ENCODE results near the gene DPP6.

GRCh38 chr7:154652564-154652963, 600.4 kb downstream of the DPP6 start:
- TF ChIP-seq, protein P1, sequence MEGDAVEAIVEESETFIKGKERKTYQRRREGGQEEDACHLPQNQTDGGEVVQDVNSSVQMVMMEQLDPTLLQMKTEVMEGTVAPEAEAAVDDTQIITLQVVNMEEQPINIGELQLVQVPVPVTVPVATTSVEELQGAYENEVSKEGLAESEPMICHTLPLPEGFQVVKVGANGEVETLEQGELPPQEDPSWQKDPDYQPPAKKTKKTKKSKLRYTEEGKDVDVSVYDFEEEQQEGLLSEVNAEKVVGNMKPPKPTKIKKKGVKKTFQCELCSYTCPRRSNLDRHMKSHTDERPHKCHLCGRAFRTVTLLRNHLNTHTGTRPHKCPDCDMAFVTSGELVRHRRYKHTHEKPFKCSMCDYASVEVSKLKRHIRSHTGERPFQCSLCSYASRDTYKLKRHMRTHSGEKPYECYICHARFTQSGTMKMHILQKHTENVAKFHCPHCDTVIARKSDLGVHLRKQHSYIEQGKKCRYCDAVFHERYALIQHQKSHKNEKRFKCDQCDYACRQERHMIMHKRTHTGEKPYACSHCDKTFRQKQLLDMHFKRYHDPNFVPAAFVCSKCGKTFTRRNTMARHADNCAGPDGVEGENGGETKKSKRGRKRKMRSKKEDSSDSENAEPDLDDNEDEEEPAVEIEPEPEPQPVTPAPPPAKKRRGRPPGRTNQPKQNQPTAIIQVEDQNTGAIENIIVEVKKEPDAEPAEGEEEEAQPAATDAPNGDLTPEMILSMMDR (conservative IDR thresholded peaks at IDR 0.05; ENCODE audit: low read length): no peak
- TF ChIP-seq EZH2phosphoT487 (IDR thresholded peaks at IDR 0.05; ENCODE audit: borderline replicate concordance, low read depth, low read length): no peak
